Ishikawa (cell line): Measurements from ENCODE around the gene ATG2B.

Source experiments
- EGR1 ChIP-seq: IDR thresholded peaks from 2 replicates; pipeline ENCODE4 v1.6.1; 2012
- EP300 ChIP-seq: IDR thresholded peaks from 2 replicates; pipeline ENCODE4 v1.6.1; 2012; ENCODE audit warnings: borderline replicate concordance
- RAD21 ChIP-seq: IDR thresholded peaks from 2 replicates; pipeline ENCODE4 v1.6.1; 2012; ENCODE audit warnings: low read depth
- TEAD4 ChIP-seq: IDR thresholded peaks from 2 replicates; pipeline ENCODE4 v1.6.1; 2012

GRCh38 chr14:96277890-96278289 is 85.3 kb downstream of the ATG2B start:
- TF ChIP-seq RAD21 (no peak), EP300 (no peak), TEAD4 (no peak), EGR1 (no peak)
